Mesothelial cell of epicardium (in vitro differentiated cells): Measurements from ENCODE around the gene TENM4. TPM values are rescaled to one million over a fixed set of nuclear protein-coding genes. Genes with fewer than 3 reads are reported as not detected.
A peak's percentile ranks its signal among the peaks of the same experiment; 100 is the strongest.

ENCODE experiments used
- DNase-seq, 2 experiments: peaks; one replicate each; pipeline ENCODE4 v3.0.0; 2021; ENCODE audit warnings: low spot score in 2 of 2; ENCODE audit not compliant: unreplicated experiment in 2 of 2
- H3K27ac Mint-ChIP-seq: 2 replicates; pipeline ENCODE4 v1.8.0; 2021; ENCODE audit warnings: mixed read lengths
- H3K27me3 Mint-ChIP-seq: 2 replicates; pipeline ENCODE4 v1.8.0; 2021; ENCODE audit warnings: low read depth, mixed read lengths
- H3K36me3 Mint-ChIP-seq: 2 replicates; pipeline ENCODE4 v1.8.0; 2021; ENCODE audit warnings: mixed read lengths
- H3K4me1 Mint-ChIP-seq: 2 replicates; pipeline ENCODE4 v1.8.0; 2021; ENCODE audit warnings: mixed read lengths
- H3K4me3 Mint-ChIP-seq: 2 replicates; pipeline ENCODE4 v1.8.0; 2021; ENCODE audit warnings: mild to moderate bottlenecking, moderate library complexity, mixed read lengths
- H3K9me3 Mint-ChIP-seq: 2 replicates; pipeline ENCODE4 v1.8.0; 2021; ENCODE audit warnings: mixed read lengths
- total RNA-seq: library from RNA; stranded (reverse); gene quantifications from 3 replicates; pipeline ENCODE4 v1.2.1, GENCODE V29; 2021
- TF ChIP-seq, protein P1 (sequence below): fragments of 200-600 bp; sonication (generic); IDR thresholded peaks from one replicate; pipeline ENCODE4 v1.5.0; 2021; ENCODE audit warnings: antibody characterized with exemption; ENCODE audit not compliant: unreplicated experiment

TENM4 gene
- total RNA-seq, 1 donor from 2014 or later = 187 TPM

DNA sequence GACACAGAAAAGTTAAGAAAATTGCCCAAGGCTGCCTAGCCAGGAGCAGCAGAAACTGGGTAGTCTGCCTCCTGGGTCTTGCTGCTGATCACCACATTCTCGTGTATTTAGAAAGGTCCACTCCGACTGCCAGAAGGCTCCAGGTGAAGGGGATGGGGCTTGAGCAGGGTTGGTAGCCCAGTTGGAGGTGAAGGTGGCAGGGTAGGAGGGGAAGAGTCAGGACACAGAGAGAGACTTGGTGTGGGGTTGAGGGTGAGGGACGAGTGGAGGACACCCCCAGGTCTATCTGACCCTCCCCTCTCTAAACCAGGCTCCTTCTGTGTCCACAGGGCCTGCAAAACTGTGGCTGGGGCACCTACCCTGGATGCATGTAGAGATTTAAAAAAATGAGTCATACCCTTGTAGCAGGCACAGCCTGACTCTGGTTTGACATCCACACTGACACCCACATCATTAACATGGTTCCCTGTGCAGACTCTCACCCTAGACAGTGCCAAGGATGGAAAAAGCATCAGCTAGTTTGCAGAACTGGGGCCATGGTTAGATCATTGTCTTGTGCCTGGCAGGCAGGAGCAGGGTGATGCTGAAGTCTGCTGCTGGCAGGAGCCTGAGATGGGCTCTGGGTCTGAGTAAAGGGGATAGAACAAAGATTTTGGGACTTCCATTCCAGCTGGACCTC is 273.2 kb downstream of the TENM4 start:
- H3K4me1 Mint-ChIP-seq = no peaks in the 10 kb centered on the region
- no peak overlapping the region for H3K4me3 Mint-ChIP-seq
- no peak for DNase-seq
- TF ChIP-seq, protein P1, sequence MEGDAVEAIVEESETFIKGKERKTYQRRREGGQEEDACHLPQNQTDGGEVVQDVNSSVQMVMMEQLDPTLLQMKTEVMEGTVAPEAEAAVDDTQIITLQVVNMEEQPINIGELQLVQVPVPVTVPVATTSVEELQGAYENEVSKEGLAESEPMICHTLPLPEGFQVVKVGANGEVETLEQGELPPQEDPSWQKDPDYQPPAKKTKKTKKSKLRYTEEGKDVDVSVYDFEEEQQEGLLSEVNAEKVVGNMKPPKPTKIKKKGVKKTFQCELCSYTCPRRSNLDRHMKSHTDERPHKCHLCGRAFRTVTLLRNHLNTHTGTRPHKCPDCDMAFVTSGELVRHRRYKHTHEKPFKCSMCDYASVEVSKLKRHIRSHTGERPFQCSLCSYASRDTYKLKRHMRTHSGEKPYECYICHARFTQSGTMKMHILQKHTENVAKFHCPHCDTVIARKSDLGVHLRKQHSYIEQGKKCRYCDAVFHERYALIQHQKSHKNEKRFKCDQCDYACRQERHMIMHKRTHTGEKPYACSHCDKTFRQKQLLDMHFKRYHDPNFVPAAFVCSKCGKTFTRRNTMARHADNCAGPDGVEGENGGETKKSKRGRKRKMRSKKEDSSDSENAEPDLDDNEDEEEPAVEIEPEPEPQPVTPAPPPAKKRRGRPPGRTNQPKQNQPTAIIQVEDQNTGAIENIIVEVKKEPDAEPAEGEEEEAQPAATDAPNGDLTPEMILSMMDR = no peak
- no peaks in the 10 kb centered on the region for H3K27me3 Mint-ChIP-seq
- no peak overlapping the region for H3K27ac Mint-ChIP-seq
- peaks cover 8% of the 10 kb centered on the region for H3K9me3 Mint-ChIP-seq
- no peaks in the 10 kb centered on the region for H3K36me3 Mint-ChIP-seq

- H3K4me1 Mint-ChIP-seq = peaks cover 3% of the 10 kb centered on the region
- DNase-seq = no peak
- TF ChIP-seq, protein P1 = no peak
- H3K27ac Mint-ChIP-seq = no peak overlapping the region
- H3K9me3 Mint-ChIP-seq = peaks cover 8% of the 10 kb centered on the region
- no peak overlapping the region for H3K4me3 Mint-ChIP-seq
- H3K36me3 Mint-ChIP-seq = no peaks in the 10 kb centered on the region
- no peaks in the 10 kb centered on the region for H3K27me3 Mint-ChIP-seq
Observed at GRCh38 chr11:79165908-79166307, 274.9 kb downstream of the TENM4 start.

DNA sequence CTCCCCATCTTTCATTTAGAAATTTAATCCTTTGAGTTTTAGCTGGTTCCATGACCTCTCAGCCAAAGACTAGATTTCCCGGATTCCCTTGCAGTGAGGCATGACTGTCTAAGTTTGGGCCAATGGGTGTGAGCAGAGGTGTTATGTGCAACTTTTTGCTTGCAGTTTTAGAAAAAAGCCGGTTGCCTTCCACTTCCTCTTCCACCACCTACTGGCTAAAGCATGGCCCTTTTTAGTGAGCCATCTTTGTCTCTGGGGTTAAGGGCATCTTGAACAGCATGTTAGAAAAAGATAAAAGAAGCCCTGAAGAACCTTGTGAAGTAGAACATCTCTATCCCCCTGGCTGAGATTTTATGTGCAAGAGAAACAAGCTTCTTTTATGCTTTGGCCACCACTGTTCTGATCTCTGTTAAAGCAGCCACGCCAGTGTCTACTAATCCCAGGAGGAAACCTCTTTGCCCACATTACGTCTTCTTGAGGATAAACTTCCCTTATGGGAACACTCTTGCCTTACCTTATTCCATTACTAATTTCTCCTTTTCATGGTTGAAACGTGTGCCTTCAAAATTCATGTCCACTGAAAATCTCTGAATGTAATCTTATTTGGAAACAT is 279.9 kb downstream of the TENM4 start:
- Mint-ChIP-seq H3K4me3 (no peak overlapping the region), H3K36me3 (no peaks in the 10 kb centered on the region), H3K27me3 (no peaks in the 10 kb centered on the region), H3K27ac (no peak overlapping the region), H3K9me3 (peaks cover 8% of the 10 kb centered on the region), H3K4me1 (peaks cover 12% of the 10 kb centered on the region)
- TF ChIP-seq, protein P1 = peak; percentile 35
- DNase-seq = no peak

DNA sequence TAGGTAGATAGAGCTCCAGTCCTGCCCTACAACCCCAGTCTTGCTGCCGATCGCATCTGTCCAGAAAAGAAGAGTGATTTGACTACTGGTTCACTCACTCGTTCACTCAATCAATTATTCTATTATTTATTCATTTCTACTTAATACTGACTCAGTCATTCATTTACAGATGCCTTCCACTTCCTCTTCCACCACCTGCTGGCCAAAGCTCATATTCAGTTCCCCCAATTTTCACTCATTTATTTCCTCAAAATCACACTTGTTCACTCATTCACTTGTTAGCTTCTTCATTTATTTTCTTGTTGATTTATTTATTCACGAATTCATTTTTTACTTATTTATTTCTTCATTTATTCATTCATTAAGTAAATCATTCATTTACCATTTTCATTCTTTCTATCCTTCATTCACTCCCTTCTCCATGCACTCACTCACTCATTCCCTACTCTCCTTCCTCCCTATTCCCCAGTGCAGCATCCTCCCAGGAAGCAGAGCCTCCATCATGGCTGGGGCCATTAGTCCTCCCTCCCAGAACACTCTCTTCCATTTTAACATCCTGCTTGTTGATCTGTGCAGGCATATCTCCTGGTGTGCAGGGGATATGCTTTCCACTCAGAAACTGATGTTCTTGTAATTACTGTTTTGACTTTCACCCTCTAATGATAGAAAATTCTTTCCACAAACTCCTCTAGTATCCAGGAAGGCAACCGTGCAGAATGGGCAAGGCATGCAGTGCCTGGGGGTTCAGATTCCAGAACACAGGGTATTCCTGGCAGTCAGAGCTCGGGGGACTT is 281.0 kb downstream of the TENM4 start:
- no peak for DNase-seq
- Mint-ChIP-seq H3K27me3 (no peaks in the 10 kb centered on the region), H3K36me3 (no peaks in the 10 kb centered on the region), H3K27ac (no peak overlapping the region), H3K9me3 (no peaks in the 10 kb centered on the region), H3K4me3 (no peak overlapping the region), H3K4me1 (peaks cover 12% of the 10 kb centered on the region)
- TF ChIP-seq, protein P1 = peak; percentile 44

- H3K27me3 Mint-ChIP-seq = no peaks in the 10 kb centered on the region
- H3K36me3 Mint-ChIP-seq = no peaks in the 10 kb centered on the region
- H3K4me3 Mint-ChIP-seq = no peak overlapping the region
- no peak for DNase-seq
- H3K4me1 Mint-ChIP-seq = peaks cover 12% of the 10 kb centered on the region
- peaks cover 3% of the 10 kb centered on the region for H3K9me3 Mint-ChIP-seq
- H3K27ac Mint-ChIP-seq = no peak overlapping the region
- TF ChIP-seq, protein P1 = no peak
Observed at GRCh38 chr11:79157738-79158137, 283.1 kb downstream of the TENM4 start.
